ENCODE results near the gene BRF1. TPM values are rescaled to one million over a fixed set of nuclear protein-coding genes. Genes with fewer than 3 reads are reported as not detected.

The BRF1 gene
- total RNA-seq, 2 experiments from 2014 or later, result 32.2 to 51.8 TPM

- Mint-ChIP-seq H3K4me1 (peaks cover 27% of the 10 kb centered on the region), H3K27ac (no peak overlapping the region), H3K36me3 (no peaks in the 10 kb centered on the region), H3K9me3 (ENCODE audit: low read depth) (no peaks in the 10 kb centered on the region), H3K27me3 (peaks cover 31% of the 10 kb centered on the region), H3K4me3 (no peak overlapping the region)
- DNase-seq (no peak), ATAC-seq (no peak)
- CTCF ChIA-PET, result no interaction called here
Observed at GRCh38 chr14:105196265-105196960, 104.4 kb downstream of the BRF1 start.

DNA sequence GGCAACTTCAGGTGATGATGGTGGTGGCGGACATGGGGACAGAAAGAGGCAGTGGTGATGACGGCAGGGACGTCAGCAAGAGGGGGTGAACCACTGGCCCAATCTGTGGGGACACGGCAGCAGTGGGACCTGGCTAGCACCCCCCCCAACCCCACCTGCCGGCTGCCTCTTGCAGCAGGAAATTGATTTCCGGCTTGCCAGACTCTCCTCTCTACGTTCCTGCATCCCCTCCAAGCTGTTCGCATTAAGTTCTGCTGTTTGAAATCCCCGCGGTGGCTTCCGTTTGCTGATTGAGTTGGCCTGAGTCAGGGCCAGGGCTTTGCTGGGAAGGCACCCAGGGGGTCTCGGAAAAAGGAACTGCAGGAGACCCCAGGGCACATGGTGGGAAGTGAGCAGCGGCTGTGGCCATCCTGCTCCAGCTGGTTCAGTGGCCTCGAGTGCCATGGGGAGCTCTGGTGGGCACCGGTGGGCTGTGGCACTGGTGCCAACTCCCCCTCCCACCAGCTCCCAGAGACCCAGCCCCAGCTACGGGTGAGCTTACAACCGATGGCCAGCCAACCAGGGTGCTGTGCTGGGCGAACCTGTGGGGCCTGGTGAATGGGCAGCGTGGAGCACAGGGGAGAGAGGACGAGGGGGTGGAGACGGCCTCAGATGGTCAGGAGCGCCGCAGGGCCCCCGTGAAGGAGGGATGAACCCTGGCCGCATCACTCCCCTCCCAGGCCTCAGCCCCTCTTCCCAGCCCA is 105.1 kb downstream of the BRF1 start:
- Mint-ChIP-seq H3K4me1 (peaks cover 27% of the 10 kb centered on the region), H3K27me3 (peaks cover 31% of the 10 kb centered on the region), H3K27ac (no peak overlapping the region), H3K36me3 (no peaks in the 10 kb centered on the region), H3K4me3 (no peak overlapping the region), H3K9me3 (ENCODE audit: low read depth) (no peaks in the 10 kb centered on the region)
- ATAC-seq (no peak), DNase-seq (no peak)
- CTCF ChIA-PET, result interaction anchor here (1.1 to 2.8 kb wide), 7 partner anchors 8 to 156 kb away, joined by 3 to 13 read pairs (median 3); partner anchors contain the start of genes BTBD6 and PACS2

GRCh38 chr14:105195051-105195450 is 105.8 kb downstream of the BRF1 start:
- CTCF ChIA-PET, result interaction anchor here (1.1 to 2.8 kb wide), 8 partner anchors 8 to 157 kb away, joined by 3 to 13 read pairs (median 3); partner anchors contain the start of genes BTBD6 and PACS2
- no peak overlapping the region for H3K4me3 Mint-ChIP-seq
- DNase-seq (no peak), ATAC-seq (no peak)
- H3K36me3 Mint-ChIP-seq, result no peaks in the 10 kb centered on the region
- no peak overlapping the region for H3K27ac Mint-ChIP-seq
- peaks cover 27% of the 10 kb centered on the region for H3K4me1 Mint-ChIP-seq
- H3K9me3 Mint-ChIP-seq (ENCODE audit: low read depth), result no peaks in the 10 kb centered on the region
- H3K27me3 Mint-ChIP-seq, result peaks cover 31% of the 10 kb centered on the region

DNA sequence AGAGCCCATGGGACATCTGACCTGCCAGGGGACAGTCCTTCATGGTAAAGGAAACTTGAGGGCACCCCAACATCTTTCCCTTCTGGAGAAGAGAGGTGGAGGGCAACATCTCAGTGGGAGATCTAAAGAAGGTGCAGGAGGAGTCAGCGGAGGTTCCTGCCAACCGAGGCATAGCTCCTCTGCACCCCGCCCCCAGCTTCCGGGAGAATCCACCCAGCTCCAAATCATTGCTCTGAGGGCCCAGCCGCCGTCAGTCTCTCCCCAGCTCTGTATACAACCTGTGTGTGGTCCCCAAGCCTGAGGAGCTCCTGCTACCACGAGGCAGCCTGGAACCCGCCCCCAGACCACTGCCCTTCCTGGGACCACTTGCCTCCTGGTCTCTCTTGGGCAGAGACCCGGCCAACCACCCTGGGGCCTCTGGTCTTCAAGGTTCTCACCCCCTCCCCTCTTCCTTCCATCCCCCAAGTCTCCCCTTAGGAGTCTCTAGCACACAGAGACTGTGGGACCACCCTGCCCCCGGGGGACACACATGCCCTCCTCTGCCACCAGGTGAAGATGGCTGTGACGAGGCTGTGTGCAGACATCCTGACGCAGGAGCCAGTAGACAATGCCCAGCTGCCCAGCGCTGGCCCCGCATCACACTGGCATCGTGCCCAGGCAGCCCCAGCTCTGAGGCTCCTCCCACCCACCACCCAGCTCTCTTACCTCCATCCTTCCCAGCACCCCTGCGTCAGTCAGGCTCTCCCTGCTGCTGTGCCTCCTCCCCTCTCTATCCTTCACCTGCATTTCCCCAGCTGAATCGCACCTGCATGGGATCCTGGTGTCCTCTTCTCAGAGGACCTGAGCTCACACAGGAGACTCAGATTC is 106.7 kb downstream of the BRF1 start:
- no peak overlapping the region for H3K27ac Mint-ChIP-seq
- peaks cover 31% of the 10 kb centered on the region for H3K27me3 Mint-ChIP-seq
- ATAC-seq (peak; percentile 20), DNase-seq (no peak)
- H3K4me1 Mint-ChIP-seq, result peaks cover 24% of the 10 kb centered on the region
- CTCF ChIA-PET, result interaction anchor here (0.9 to 2.8 kb wide), 10 partner anchors 9 to 286 kb away, joined by 3 to 13 read pairs (median 3); partner anchors contain the start of genes BTBD6 and PACS2
- H3K36me3 Mint-ChIP-seq, result no peaks in the 10 kb centered on the region
- no peaks in the 10 kb centered on the region for H3K9me3 Mint-ChIP-seq (ENCODE audit: low read depth)
- no peak overlapping the region for H3K4me3 Mint-ChIP-seq

- peaks cover 21% of the 10 kb centered on the region for H3K4me1 Mint-ChIP-seq
- DNase-seq (no peak), ATAC-seq (peak; percentile 65)
- H3K9me3 Mint-ChIP-seq (ENCODE audit: low read depth), result peaks cover 3% of the 10 kb centered on the region
- CTCF ChIA-PET, result interaction anchor here (1.9 to 2.8 kb wide), 3 partner anchors 10 to 55 kb away, joined by 7 to 13 read pairs (median 11); partner anchors contain the start of gene BTBD6
- no peak overlapping the region for H3K4me3 Mint-ChIP-seq
- H3K27me3 Mint-ChIP-seq, result peaks cover 23% of the 10 kb centered on the region
- no peaks in the 10 kb centered on the region for H3K36me3 Mint-ChIP-seq
- H3K27ac Mint-ChIP-seq, result no peak overlapping the region
Observed at GRCh38 chr14:105192866-105193731, 107.7 kb downstream of the BRF1 start.

DNA sequence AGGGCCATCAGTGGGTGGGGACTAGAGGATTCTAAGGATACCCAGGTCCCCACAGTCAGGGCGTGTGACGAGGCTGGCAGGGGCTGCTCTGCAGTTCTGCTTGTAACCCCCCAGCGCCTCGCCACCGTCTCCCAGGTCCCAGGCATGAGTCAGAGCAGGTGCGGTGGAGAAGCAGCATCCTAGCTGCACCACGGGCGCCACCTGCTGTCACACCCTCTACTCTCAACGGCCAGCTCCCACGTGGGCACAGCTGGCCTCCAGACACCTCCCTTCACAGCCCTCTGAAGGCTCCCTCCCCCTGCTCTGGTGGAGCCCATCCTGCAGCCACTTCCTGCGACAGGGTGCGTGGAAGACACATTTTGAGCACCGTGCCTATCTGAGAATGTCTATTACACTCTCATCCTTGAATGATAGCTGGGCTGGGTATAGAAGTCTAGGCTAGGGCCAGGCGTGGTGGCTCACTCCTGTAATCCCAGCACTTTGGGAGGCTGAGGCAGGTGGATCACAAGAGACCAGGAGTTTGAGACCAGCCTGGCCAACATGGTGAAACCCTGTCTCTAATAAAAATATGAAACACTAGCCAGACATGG is 112.8 kb downstream of the BRF1 start:
- H3K4me1 Mint-ChIP-seq, result peaks cover under 1% of the 10 kb centered on the region
- H3K27ac Mint-ChIP-seq, result no peak overlapping the region
- DNase-seq (no peak), ATAC-seq (no peak)
- H3K27me3 Mint-ChIP-seq, result no peaks in the 10 kb centered on the region
- peaks cover 5% of the 10 kb centered on the region for H3K9me3 Mint-ChIP-seq (ENCODE audit: low read depth)
- no peaks in the 10 kb centered on the region for H3K36me3 Mint-ChIP-seq
- no peak overlapping the region for H3K4me3 Mint-ChIP-seq
- CTCF ChIA-PET, result interaction anchor here (0.6 to 1.3 kb wide), 3 partner anchors 13 to 98 kb away, joined by 3 to 8 read pairs (median 7); no protein-coding TSS in a partner anchor

DNA sequence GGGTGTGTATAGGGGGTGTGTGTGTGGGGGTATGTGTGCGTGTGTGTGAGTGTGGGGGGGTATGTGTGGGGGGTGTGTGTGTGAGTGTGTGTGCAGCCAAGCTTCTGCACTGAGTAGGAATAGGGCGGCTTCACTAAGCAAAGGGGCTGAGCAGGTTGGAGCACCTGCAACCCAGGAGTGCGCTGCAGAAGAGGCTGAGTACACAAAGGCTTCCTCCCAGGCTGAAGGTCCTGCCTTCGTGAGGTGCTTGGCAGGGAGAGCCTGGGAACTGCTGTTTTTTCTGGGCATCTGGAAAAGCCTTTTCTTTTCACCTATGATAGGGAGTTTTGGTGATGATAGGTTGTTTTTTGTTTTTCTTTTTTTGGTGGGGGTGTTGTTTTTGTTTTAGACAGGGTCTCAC is 113.7 kb downstream of the BRF1 start:
- CTCF ChIA-PET, result interaction anchor here (1.3 kb wide), 1 partner anchor 97 kb away, joined by 8 read pairs; no protein-coding TSS in a partner anchor
- no peaks in the 10 kb centered on the region for H3K36me3 Mint-ChIP-seq

DNA sequence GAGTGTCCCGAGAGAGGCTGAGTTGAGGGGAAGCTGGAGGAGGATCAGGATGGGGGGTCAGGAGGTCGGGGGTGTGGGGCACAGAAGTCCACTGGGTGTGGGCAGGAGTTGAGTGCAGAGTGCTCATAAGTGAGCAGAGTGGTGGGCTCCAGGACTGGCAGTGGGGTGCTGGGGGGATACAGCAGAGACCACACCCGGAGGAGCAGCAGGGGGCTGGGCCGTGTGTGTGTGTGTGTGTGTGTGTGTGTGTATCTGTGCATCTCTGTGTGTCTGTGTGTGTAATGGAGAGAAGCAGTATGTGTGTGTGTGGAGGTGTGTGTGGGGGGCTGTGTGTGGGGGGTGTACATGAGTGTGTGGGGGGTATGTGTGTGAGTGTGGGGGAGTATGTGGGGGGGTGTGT is 114.8 kb downstream of the BRF1 start:
- Mint-ChIP-seq H3K4me3 (no peak overlapping the region), H3K9me3 (ENCODE audit: low read depth) (peaks cover 5% of the 10 kb centered on the region), H3K27ac (no peak overlapping the region), H3K36me3 (no peaks in the 10 kb centered on the region), H3K27me3 (peaks cover 5% of the 10 kb centered on the region), H3K4me1 (peaks cover 8% of the 10 kb centered on the region)
- DNase-seq, result no peak
- CTCF ChIA-PET, result no interaction called here
- ATAC-seq, result no peak

More for the DNA sequence above, 113.7 kb downstream of the BRF1 start:
- peaks cover 5% of the 10 kb centered on the region for H3K9me3 Mint-ChIP-seq (ENCODE audit: low read depth)
- H3K27ac Mint-ChIP-seq, result no peak overlapping the region
- H3K4me3 Mint-ChIP-seq, result no peak overlapping the region
- ATAC-seq, result no peak
- peaks cover 4% of the 10 kb centered on the region for H3K27me3 Mint-ChIP-seq
- no peak for DNase-seq
- peaks cover 4% of the 10 kb centered on the region for H3K4me1 Mint-ChIP-seq

DNA sequence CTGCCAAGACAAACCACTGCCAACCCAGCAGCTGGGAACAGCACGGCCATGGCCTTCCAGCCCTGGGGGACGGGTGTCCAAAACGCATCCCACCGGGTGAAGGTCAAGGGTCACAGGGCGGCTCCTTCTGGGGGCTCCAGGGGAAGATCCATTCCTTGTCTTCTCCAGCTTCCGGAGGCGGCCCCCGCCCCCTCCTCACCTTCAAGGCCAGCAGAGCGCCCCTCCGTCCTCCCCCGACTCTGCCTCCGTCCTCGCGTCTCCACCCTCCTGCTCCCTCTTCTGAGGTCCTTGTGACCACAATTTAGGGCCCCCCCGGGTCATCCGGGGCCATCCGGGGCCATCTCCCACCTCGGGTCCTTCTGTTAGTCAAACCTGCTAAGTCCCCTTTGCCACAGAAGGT is 115.8 kb downstream of the BRF1 start:
- CTCF ChIA-PET, result interaction anchor here (0.7 to 3.9 kb wide), 2 partner anchors 10 to 187 kb away, joined by 3 to 13 read pairs; no protein-coding TSS in a partner anchor
- Mint-ChIP-seq H3K4me1 (peaks cover 13% of the 10 kb centered on the region), H3K4me3 (no peak overlapping the region), H3K27ac (no peak overlapping the region), H3K27me3 (peaks cover 7% of the 10 kb centered on the region), H3K9me3 (ENCODE audit: low read depth) (peaks cover 5% of the 10 kb centered on the region), H3K36me3 (no peaks in the 10 kb centered on the region)
- ATAC-seq (no peak), DNase-seq (no peak)

GRCh38 chr14:105184461-105184860 is 116.3 kb downstream of the BRF1 start:
- ATAC-seq, result no peak
- Mint-ChIP-seq H3K4me3 (no peak overlapping the region), H3K4me1 (peaks cover 15% of the 10 kb centered on the region), H3K36me3 (no peaks in the 10 kb centered on the region), H3K27ac (no peak overlapping the region), H3K27me3 (peaks cover 12% of the 10 kb centered on the region), H3K9me3 (ENCODE audit: low read depth) (peaks cover 5% of the 10 kb centered on the region)
- CTCF ChIA-PET, result interaction anchor here (0.7 to 3.9 kb wide), 2 partner anchors 10 to 188 kb away, joined by 3 to 13 read pairs; no protein-coding TSS in a partner anchor
- no peak for DNase-seq

- Mint-ChIP-seq H3K4me1 (peaks cover 15% of the 10 kb centered on the region), H3K4me3 (peak overlapping the region; percentile 20), H3K9me3 (ENCODE audit: low read depth) (no peaks in the 10 kb centered on the region), H3K36me3 (no peaks in the 10 kb centered on the region), H3K27ac (no peak overlapping the region), H3K27me3 (peaks cover 12% of the 10 kb centered on the region)
- no peak for DNase-seq
- CTCF ChIA-PET, result interaction anchor here (1.0 to 3.9 kb wide), 7 partner anchors 9 to 170 kb away, joined by 3 to 13 read pairs (median 5); no protein-coding TSS in a partner anchor
- no peak for ATAC-seq
Observed at GRCh38 chr14:105182296-105183020, 118.3 kb downstream of the BRF1 start.

All from activated CD8-positive, alpha-beta memory T cell treated with anti-CD3 and anti-CD28 coated beads, Interleukin-2, amount 10 ng/mL, durations not matched to agents 7 days and 5 days (primary cell).